ENCODE measurements around the gene MRPL24.

The MRPL24 gene

GRCh38 chr1:156692441-156692924, 48.4 kb downstream of the MRPL24 start:
- no peak overlapping the region for H3K4me3 ChIP-seq (ENCODE audit: low read length)
- TF ChIP-seq ZNF274 (IDR thresholded peaks at IDR 0.05; ENCODE audit: low read depth, low read length): no peak

GRCh38 chr1:156691665-156692440, 49.0 kb downstream of the MRPL24 start:
- no peak for TF ChIP-seq ZNF274 (IDR thresholded peaks at IDR 0.05; ENCODE audit: low read depth, low read length)
- no peak overlapping the region for H3K4me3 ChIP-seq (ENCODE audit: low read length)

GRCh38 chr1:156691191-156691590, 49.7 kb downstream of the MRPL24 start:
- H3K4me3 ChIP-seq (ENCODE audit: low read length): no peak overlapping the region
- no peak for TF ChIP-seq ZNF274 (IDR thresholded peaks at IDR 0.05; ENCODE audit: low read depth, low read length)

- H3K4me3 ChIP-seq (ENCODE audit: low read length): no peak overlapping the region
- TF ChIP-seq ZNF274 (IDR thresholded peaks at IDR 0.05; ENCODE audit: low read depth, low read length): no peak
These were observed 50.2 kb downstream of the MRPL24 start for GRCh38 chr1:156690675-156691036.

- no peak for TF ChIP-seq ZNF274 (IDR thresholded peaks at IDR 0.05; ENCODE audit: low read depth, low read length)
- no peak overlapping the region for H3K4me3 ChIP-seq (ENCODE audit: low read length)
These were observed 50.8 kb downstream of the MRPL24 start for GRCh38 chr1:156689953-156690674.

- TF ChIP-seq ZNF274 (IDR thresholded peaks at IDR 0.05; ENCODE audit: low read depth, low read length): no peak
- H3K4me3 ChIP-seq (ENCODE audit: low read length): no peak overlapping the region
These were observed 51.6 kb downstream of the MRPL24 start for GRCh38 chr1:156689035-156689952.
